ENCODE data around the gene PARPBP. TPM values are rescaled to one million over a fixed set of nuclear protein-coding genes. Genes with fewer than 3 reads are reported as not detected.

PARPBP gene
- total RNA-seq, 1 donor from 2014 or later = 3.2 TPM

Other genes starting within 250 kb of the PARPBP start
- 5.6 and 10.6 TPM in 2 replicates for gene DRAM1, start 242.6 kb upstream of the PARPBP start, total RNA-seq
- gene WASHC3, start 58.2 kb upstream of the PARPBP start, total RNA-seq = 67.1 and 72.0 TPM in 2 replicates
- 18.1 and 31.3 TPM in 2 replicates for gene NUP37, start 69 bp upstream of the PARPBP start, total RNA-seq
- not detected in 2 replicates for gene PMCH, start 77.7 kb downstream of the PARPBP start, total RNA-seq

Measured in myocyte (in vitro differentiated cells).